HG02759 (cell line): Measurements from ENCODE around the gene GIGYF1.

Source experiments
- ATAC-seq: cut with Tn5 transposase; IDR thresholded peaks from one replicate; pipeline ENCODE4 v1.9.1; 2021; ENCODE audit warnings: mild to moderate bottlenecking, moderate library complexity; ENCODE audit not compliant: unreplicated experiment

GIGYF1 gene

DNA sequence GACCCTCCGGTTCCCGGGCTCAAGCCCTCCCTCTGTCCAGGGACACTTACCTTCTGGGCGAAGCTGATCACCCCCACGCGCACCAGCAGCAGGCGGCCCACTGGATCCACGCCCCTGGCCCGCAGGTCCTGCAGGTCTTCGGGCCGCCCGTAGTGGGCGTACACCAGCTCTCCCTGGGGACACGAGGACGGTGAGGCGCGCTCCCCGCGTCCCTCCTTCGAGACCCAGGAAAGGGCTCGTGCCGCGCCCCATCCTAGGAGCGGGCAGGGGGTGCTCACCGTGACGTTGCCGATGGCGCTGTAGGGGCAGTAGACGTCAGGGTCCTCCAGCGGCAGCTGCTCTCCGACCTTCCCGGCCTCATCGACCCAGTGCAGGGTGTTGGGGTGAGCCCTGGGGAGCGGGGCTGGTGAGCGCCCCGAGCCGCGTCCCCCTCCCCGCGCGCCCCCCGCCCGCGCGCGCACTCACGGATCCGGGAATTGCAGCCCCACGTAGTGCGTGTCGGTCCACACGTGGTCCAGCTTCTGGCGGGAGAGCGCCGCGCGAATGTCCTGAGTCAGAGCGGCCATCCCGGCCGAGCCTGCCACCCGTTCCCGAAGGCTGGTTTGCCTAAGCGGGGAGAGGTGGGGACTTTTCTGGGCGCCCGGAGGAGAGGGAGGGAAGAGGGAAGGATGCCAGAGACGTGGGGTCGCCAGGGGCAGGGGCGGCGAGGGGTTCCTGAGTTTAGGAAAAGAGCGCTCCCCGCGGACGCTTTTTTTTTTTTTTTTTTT, 60.9 kb downstream of the GIGYF1 start:
- ATAC-seq, result peak; percentile 56

DNA sequence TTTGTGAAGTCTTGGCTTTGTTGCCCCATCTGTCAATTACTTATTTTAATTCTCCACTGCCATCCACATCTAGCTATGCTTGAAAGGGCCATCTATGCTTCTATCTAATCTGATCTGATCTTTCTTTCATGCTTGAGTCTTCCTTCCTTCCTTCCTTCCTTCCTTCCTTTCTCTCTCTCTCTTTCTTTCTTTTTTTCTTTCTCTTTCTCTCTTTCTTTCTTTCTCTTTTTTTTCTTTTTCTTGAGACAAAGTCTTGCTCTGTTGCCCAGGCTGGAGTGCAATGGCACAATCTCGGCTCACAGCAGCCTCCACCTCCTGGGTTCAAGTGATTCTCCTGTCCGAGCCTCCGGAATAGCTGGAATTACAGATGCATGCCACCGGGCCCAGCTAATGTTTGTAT, 64.0 kb downstream of the GIGYF1 start:
- no peak for ATAC-seq
